Endothelial cell of umbilical vein (primary cell): Measurements from ENCODE around the gene LRRC56. TPM values are rescaled to one million over a fixed set of nuclear protein-coding genes. Genes with fewer than 3 reads are reported as not detected.

Source experiments
- BruUV-seq: library from RNA; stranded (reverse); fragments of 400-500 nt; replicated peaks from 2 replicates; lab custom pipeline; 2021; lab: Mats Ljungman, UMichigan
- CTCF ChIA-PET: fragments of 300-600, 350-600 bp; sonication (Branson Sonifier 250); formaldehyde crosslinking; loops from one replicate; lab custom pipeline; 2021; ENCODE audit warnings: antibody characterized with exemption, inconsistent platforms; lab: Charles Lee
- POLR2A ChIA-PET: fragments of 300-600, 350-600 bp; sonication (Branson Sonifier 250); formaldehyde crosslinking; loops from one replicate; lab custom pipeline; 2021; ENCODE audit warnings: antibody characterized with exemption, inconsistent platforms; lab: Charles Lee
- DNase-seq: peaks from one replicate; pipeline ENCODE4 v3.0.0-alpha.2; 2011; ENCODE audit warnings: low read depth, low spot score
- FAIRE-seq: peaks from 2 replicates; lab custom pipeline; 2011; peaks lifted over from hg19 to GRCh38; lab: Jason Lieb, UNC
- H2AFZ ChIP-seq: 2 replicates; pipeline ENCODE4 v1.6.0; 2012; ENCODE audit warnings: low read depth, low read length, control low read depth, inconsistent platforms
- H3K27ac ChIP-seq: 2 replicates; pipeline ENCODE4 v1.5.1; 2011; ENCODE audit warnings: low read depth, mild to moderate bottlenecking, control low read depth, low read length, moderate library complexity; ENCODE audit not compliant: insufficient read depth
- H3K27me3 ChIP-seq, 2 experiments: 2 replicates each; pipeline versions ENCODE4 v1.6.0 to v1.6.1; 2011; ENCODE audit warnings: low read length in 2 of 2, mixed read lengths in 1 of 2; ENCODE audit not compliant: control insufficient read depth in 2 of 2, insufficient read depth in 2 of 2
- H3K36me3 ChIP-seq, 2 experiments: 2 replicates in 1 of 2; 3 replicates in 1 of 2; pipeline ENCODE4 v1.5.1; 2011; ENCODE audit warnings: low read length in 2 of 2, mild to moderate bottlenecking in 1 of 2, moderate library complexity in 1 of 2; ENCODE audit not compliant: control insufficient read depth in 2 of 2, insufficient read depth in 2 of 2; ENCODE audit errors: extremely low read depth in 1 of 2
- H3K4me1 ChIP-seq: 3 replicates; pipeline ENCODE4 v1.5.1; 2011; ENCODE audit warnings: mild to moderate bottlenecking, low read length; ENCODE audit not compliant: control insufficient read depth, insufficient read depth; ENCODE audit errors: extremely low read depth
- H3K4me2 ChIP-seq: 2 replicates; pipeline ENCODE4 v1.6.1; 2011; ENCODE audit warnings: low read length, control low read depth, mixed read lengths; ENCODE audit not compliant: insufficient read depth
- H3K4me3 ChIP-seq, 3 experiments: fragments of 200-600 bp in 1 of 3; sonication (generic), shearing (Covaris generic) in 1 of 3; replicated peaks in 1 of 3; 2 replicates each; pipeline ENCODE4 v1.5.1; 2011 to 2016; ENCODE audit warnings: control low read depth in 3 of 3, low read length in 3 of 3, mild to moderate bottlenecking in 2 of 3, inconsistent platforms in 1 of 3, low read depth in 1 of 3, moderate library complexity in 1 of 3; ENCODE audit not compliant: insufficient read depth in 1 of 3
- H3K79me2 ChIP-seq: 2 replicates; pipeline ENCODE4 v1.6.0; 2012; ENCODE audit warnings: low read length, inconsistent platforms; ENCODE audit not compliant: control insufficient read depth, insufficient read depth
- H3K9ac ChIP-seq: replicated peaks from 2 replicates; pipeline ENCODE3; 2011; ENCODE audit warnings: low read length, control low read depth; ENCODE audit not compliant: insufficient read depth; ENCODE audit errors: extremely low read depth
- H3K9me1 ChIP-seq: replicated peaks from 3 replicates; pipeline ENCODE4 v1.6.0; 2011; ENCODE audit warnings: mild to moderate bottlenecking, low read length; ENCODE audit not compliant: control insufficient read depth, insufficient read depth; ENCODE audit errors: extremely low read depth
- H3K9me3 ChIP-seq: replicated peaks from 2 replicates; pipeline ENCODE4 v1.5.1; 2012; ENCODE audit warnings: low read length, inconsistent platforms; ENCODE audit not compliant: control insufficient read depth, insufficient read depth
- H4K20me1 ChIP-seq: replicated peaks from 2 replicates; pipeline ENCODE3; 2011; ENCODE audit warnings: mild to moderate bottlenecking, low read length; ENCODE audit not compliant: control insufficient read depth, insufficient read depth; ENCODE audit errors: extremely low read depth
- EZH2 ChIP-seq: IDR thresholded peaks from 2 replicates; pipeline ENCODE4 v1.6.1; 2012; ENCODE audit warnings: borderline replicate concordance, low read depth, mild to moderate bottlenecking, moderate library complexity, low read length, inconsistent platforms; ENCODE audit not compliant: severe bottlenecking
- FOS ChIP-seq: IDR thresholded peaks from 2 replicates; pipeline ENCODE4 v1.6.1; 2011; ENCODE audit warnings: mild to moderate bottlenecking, low read length, moderate library complexity, borderline replicate concordance; ENCODE audit not compliant: insufficient read depth
- JUN ChIP-seq: IDR thresholded peaks from 2 replicates; pipeline ENCODE4 v1.6.1; 2011; ENCODE audit warnings: borderline replicate concordance, low read depth; ENCODE audit not compliant: insufficient read length, insufficient read depth
- MAX ChIP-seq: IDR thresholded peaks from 2 replicates; pipeline ENCODE4 v1.6.1; 2011; ENCODE audit not compliant: insufficient read depth, insufficient read length
- MYC ChIP-seq: IDR thresholded peaks from one replicate; pipeline ENCODE4 v1.6.1; 2011; ENCODE audit warnings: mild to moderate bottlenecking, low read depth, low read length
- POLR2A ChIP-seq: IDR thresholded peaks from 2 replicates; pipeline ENCODE4 v1.6.1; 2012; ENCODE audit warnings: low read depth, mild to moderate bottlenecking, control low read depth, low read length
- POLR2AphosphoS5 ChIP-seq: IDR thresholded peaks from 2 replicates; pipeline ENCODE4 v1.6.1; 2012; ENCODE audit warnings: low read depth, mild to moderate bottlenecking, control low read depth, low read length, moderate library complexity; ENCODE audit not compliant: insufficient read depth
- dilution Hi-C: fragments of 300-500 bp; cut with MboI; formaldehyde crosslinking; loops from one replicate; pipeline ENCODE4 v1.15.0; 2019; ENCODE audit warnings: low sequenced_read_pairs; ENCODE audit not compliant: extremely low pct_ligation_motif_present
- intact Hi-C: fragments of 100-400 bp; cut with micrococcal nuclease; formaldehyde crosslinking; loops from one replicate; pipeline ENCODE4 v1.10.0; 2022
- polyA plus RNA-seq, 4 experiments: library from polyadenylated mRNA; depleted of rRNA in 3 of 4; stranded (reverse) in 3 of 4; unstranded in 1 of 4; fragments of >200 nt; gene quantifications; 2 replicates each; pipeline versions ENCODE4 v1.2.1 to v1.2.3, GENCODE V29; 2011 to 2012; ENCODE audit warnings: missing spikeins in 1 of 4
- total RNA-seq: library from RNA; stranded (reverse); gene quantifications from 2 replicates; pipeline ENCODE4 v1.2.3, GENCODE V29; 2021
- TF ChIP-seq, protein P1 (sequence below), 2 donors: IDR thresholded peaks; 1 replicate in 1 of 2; 2 replicates in 1 of 2; pipeline ENCODE4 v1.5.1; 2011; ENCODE audit warnings: low read length in 2 of 2, mild to moderate bottlenecking in 2 of 2, moderate library complexity in 2 of 2, control low read depth in 1 of 2, inconsistent platforms in 1 of 2, low read depth in 1 of 2; ENCODE audit not compliant: insufficient read depth in 1 of 2; ENCODE audit errors: extremely low read depth in 1 of 2

LRRC56 gene
- total and polyA plus RNA-seq, 2 donors (not counting 3 experiments of a cell fraction or from before 2014, with no cell fraction given), result 0.47 to 0.55 TPM

GRCh38 chr11:601573-602245 lies 64.4 kb downstream of the LRRC56 start:
- Histone ChIP-seq H4K20me1 (no peaks in the 10 kb centered on the region), H3K27ac (no peak overlapping the region), H2AFZ (no peak overlapping the region), H3K36me3 (peaks cover 19 to 65% of the 10 kb centered on the region in 2 experiments), H3K79me2 (no peaks in the 10 kb centered on the region), H3K9me3 (no peaks in the 10 kb centered on the region), H3K27me3 (no peaks in the 10 kb centered on the region), H3K9ac (no peak overlapping the region), H3K9me1 (no peaks in the 10 kb centered on the region), H3K4me3 (no peak overlapping the region), H3K4me1 (no peaks in the 10 kb centered on the region), H3K4me2 (no peak overlapping the region)
- ChIA-PET POLR2A (no interaction called here), CTCF (interaction anchor here (1.0 kb wide), 1 partner anchor 26 kb away, joined by 3 read pairs; the partner anchor contains the start of gene PHRF1)
- no peak for DNase-seq
- TF ChIP-seq POLR2AphosphoS5 (no peak), EZH2 (no peak), JUN (no peak), MYC (no peak)
- dilution Hi-C loops, result no loop called here
- BruUV-seq, result no TSS peak
- intact Hi-C loops, result no loop called here
- FAIRE-seq, result no peak

- TF ChIP-seq POLR2A, result no peak
- TF ChIP-seq MAX, result no peak
- no peak for TF ChIP-seq POLR2AphosphoS5
- TF ChIP-seq, protein P1, sequence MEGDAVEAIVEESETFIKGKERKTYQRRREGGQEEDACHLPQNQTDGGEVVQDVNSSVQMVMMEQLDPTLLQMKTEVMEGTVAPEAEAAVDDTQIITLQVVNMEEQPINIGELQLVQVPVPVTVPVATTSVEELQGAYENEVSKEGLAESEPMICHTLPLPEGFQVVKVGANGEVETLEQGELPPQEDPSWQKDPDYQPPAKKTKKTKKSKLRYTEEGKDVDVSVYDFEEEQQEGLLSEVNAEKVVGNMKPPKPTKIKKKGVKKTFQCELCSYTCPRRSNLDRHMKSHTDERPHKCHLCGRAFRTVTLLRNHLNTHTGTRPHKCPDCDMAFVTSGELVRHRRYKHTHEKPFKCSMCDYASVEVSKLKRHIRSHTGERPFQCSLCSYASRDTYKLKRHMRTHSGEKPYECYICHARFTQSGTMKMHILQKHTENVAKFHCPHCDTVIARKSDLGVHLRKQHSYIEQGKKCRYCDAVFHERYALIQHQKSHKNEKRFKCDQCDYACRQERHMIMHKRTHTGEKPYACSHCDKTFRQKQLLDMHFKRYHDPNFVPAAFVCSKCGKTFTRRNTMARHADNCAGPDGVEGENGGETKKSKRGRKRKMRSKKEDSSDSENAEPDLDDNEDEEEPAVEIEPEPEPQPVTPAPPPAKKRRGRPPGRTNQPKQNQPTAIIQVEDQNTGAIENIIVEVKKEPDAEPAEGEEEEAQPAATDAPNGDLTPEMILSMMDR (IDR thresholded peaks at IDR 0.05; ENCODE audit: extremely low read depth in 1 of 2, insufficient read depth in 1 of 2, low read depth in 1 of 2, low read length in 2 of 2), result no peak
- TF ChIP-seq EZH2, result no peak
- no peak for TF ChIP-seq JUN
- TF ChIP-seq FOS, result no peak
- FAIRE-seq (no peak), DNase-seq (no peak)
- Histone ChIP-seq H3K36me3 (peaks cover 21 to 68% of the 10 kb centered on the region in 2 experiments), H3K27ac (no peak overlapping the region), H2AFZ (no peak overlapping the region), H4K20me1 (no peaks in the 10 kb centered on the region), H3K27me3 (no peaks in the 10 kb centered on the region), H3K9me1 (no peaks in the 10 kb centered on the region), H3K4me2 (no peak overlapping the region), H3K9ac (no peak overlapping the region), H3K79me2 (no peaks in the 10 kb centered on the region), H3K4me3 (no peak overlapping the region), H3K9me3 (no peaks in the 10 kb centered on the region), H3K4me1 (no peaks in the 10 kb centered on the region)
- ChIA-PET CTCF (no interaction called here), POLR2A (no interaction called here)
- dilution Hi-C loops, result no loop called here
- no TSS peak for BruUV-seq
- intact Hi-C loops, result no loop called here
Measured at GRCh38 chr11:603154-603553, 65.8 kb downstream of the LRRC56 start.
